H9 (cell line): ENCODE data around the gene TSPEAR. TPM values are rescaled to one million over a fixed set of nuclear protein-coding genes. Genes with fewer than 3 reads are reported as not detected.

ENCODE experiments used
- DNase-seq: peaks from one replicate; pipeline ENCODE4 v3.0.0-alpha.2; 2017
- H2AFZ ChIP-seq: one replicate; pipeline ENCODE4 v1.6.1; 2013; ENCODE audit warnings: mild to moderate bottlenecking, low read length, control low read depth, moderate library complexity
- H2AK5ac ChIP-seq: 2 replicates; pipeline ENCODE4 v1.6.1; 2013; ENCODE audit warnings: low read length, control low read depth, mixed read lengths; ENCODE audit not compliant: insufficient read length
- H2BK120ac ChIP-seq: one replicate; pipeline ENCODE4 v1.6.1; 2013; ENCODE audit warnings: low read depth, mild to moderate bottlenecking, low read length, control low read depth, inconsistent platforms; ENCODE audit not compliant: poor library complexity, severe bottlenecking
- H2BK12ac ChIP-seq: 2 replicates; pipeline ENCODE4 v1.6.1; 2013; ENCODE audit warnings: low read length, control low read depth, mixed read lengths, low read depth; ENCODE audit not compliant: insufficient read length
- H2BK15ac ChIP-seq: 2 replicates; pipeline ENCODE4 v1.6.1; 2013; ENCODE audit warnings: low read depth, low read length, control low read depth
- H2BK20ac ChIP-seq: one replicate; pipeline ENCODE4 v1.6.1; 2013; ENCODE audit warnings: low read depth, mild to moderate bottlenecking, low read length, control low read depth, inconsistent platforms; ENCODE audit not compliant: poor library complexity, severe bottlenecking
- H2BK5ac ChIP-seq: 2 replicates; pipeline ENCODE4 v1.6.1; 2013; ENCODE audit warnings: low read length, control low read depth, mixed read lengths; ENCODE audit not compliant: insufficient read length
- H3K14ac ChIP-seq: 2 replicates; pipeline ENCODE4 v1.6.1; 2013; ENCODE audit warnings: low read length, control low read depth; ENCODE audit not compliant: insufficient read depth
- H3K18ac ChIP-seq: 2 replicates; pipeline ENCODE4 v1.6.1; 2013; ENCODE audit warnings: low read depth, mild to moderate bottlenecking, mixed read lengths, low read length, control low read depth; ENCODE audit not compliant: insufficient read length
- H3K23ac ChIP-seq: 2 replicates; pipeline ENCODE4 v1.6.1; 2013; ENCODE audit warnings: low read length, control low read depth, mixed read lengths, low read depth; ENCODE audit not compliant: insufficient read length
- H3K23me2 ChIP-seq: 2 replicates; pipeline ENCODE4 v1.6.1; 2013; ENCODE audit warnings: low read depth, mild to moderate bottlenecking, mixed read lengths, low read length, control low read depth; ENCODE audit not compliant: insufficient read length, poor library complexity, severe bottlenecking
- H3K27ac ChIP-seq: 2 replicates; pipeline ENCODE4 v1.5.1; 2013; ENCODE audit warnings: low read length, control low read depth, mixed read lengths, low read depth; ENCODE audit not compliant: insufficient read length
- H3K27me3 ChIP-seq: 2 replicates; pipeline ENCODE4 v1.6.1; 2013; ENCODE audit warnings: low read length, control low read depth, inconsistent platforms; ENCODE audit not compliant: insufficient read depth
- H3K4ac ChIP-seq: 2 replicates; pipeline ENCODE4 v1.6.1; 2013; ENCODE audit warnings: low read depth, mild to moderate bottlenecking, control low read depth, inconsistent platforms, low read length, moderate library complexity
- H3K4me1 ChIP-seq: 2 replicates; pipeline ENCODE4 v1.6.1; 2013; ENCODE audit warnings: low read length, control low read depth, inconsistent platforms; ENCODE audit not compliant: insufficient read depth
- H3K4me2 ChIP-seq: 2 replicates; pipeline ENCODE4 v1.6.1; 2013; ENCODE audit warnings: low read length, control low read depth, mixed read lengths; ENCODE audit not compliant: insufficient read length, insufficient read depth
- H3K56ac ChIP-seq: 2 replicates; pipeline ENCODE4 v1.6.1; 2013; ENCODE audit warnings: low read depth, mild to moderate bottlenecking, mixed read lengths, low read length, control low read depth; ENCODE audit not compliant: insufficient read length
- H3K79me1 ChIP-seq: 2 replicates; pipeline ENCODE4 v1.6.1; 2013; ENCODE audit warnings: low read depth, mild to moderate bottlenecking, moderate library complexity, low read length, control low read depth, inconsistent platforms; ENCODE audit not compliant: insufficient read depth, poor library complexity, severe bottlenecking
- H3K79me2 ChIP-seq: 2 replicates; pipeline ENCODE4 v1.6.1; 2013; ENCODE audit warnings: low read length, control low read depth, inconsistent platforms; ENCODE audit not compliant: insufficient read depth
- H3K9ac ChIP-seq: 2 replicates; pipeline ENCODE4 v1.6.1; 2013; ENCODE audit warnings: low read length, control low read depth, mixed read lengths; ENCODE audit not compliant: insufficient read length; ENCODE audit errors: extremely low read depth
- H3K9me3 ChIP-seq: one replicate; pipeline ENCODE4 v1.6.1; 2013; ENCODE audit warnings: low read depth, low read length, inconsistent platforms; ENCODE audit not compliant: control insufficient read depth
- H3T11ph ChIP-seq: one replicate; pipeline ENCODE4 v1.6.1; 2013; ENCODE audit warnings: mild to moderate bottlenecking, low read length, control low read depth, inconsistent platforms
- H4K20me1 ChIP-seq: one replicate; pipeline ENCODE4 v1.6.1; 2013; ENCODE audit not compliant: control insufficient read depth, insufficient read length, insufficient read depth
- H4K5ac ChIP-seq: 2 replicates; pipeline ENCODE4 v1.6.1; 2013; ENCODE audit warnings: low read depth, mild to moderate bottlenecking, mixed read lengths, low read length, control low read depth; ENCODE audit not compliant: insufficient read length
- H4K8ac ChIP-seq: replicated peaks from 2 replicates; pipeline ENCODE4 v1.6.1; 2013; ENCODE audit warnings: low read length, control low read depth, mixed read lengths, low read depth; ENCODE audit not compliant: insufficient read length
- H4K91ac ChIP-seq: 2 replicates; pipeline ENCODE4 v1.6.1; 2013; ENCODE audit warnings: low read depth, mild to moderate bottlenecking, moderate library complexity, mixed read lengths, low read length, control low read depth; ENCODE audit not compliant: insufficient read length
- H3K27ac Mint-ChIP-seq, 3 experiments: 2 replicates in 2 of 3; 3 replicates in 1 of 3; pipeline ENCODE4 v1.8.0; 2020 to 2021; ENCODE audit warnings: mixed read lengths in 3 of 3, mild to moderate bottlenecking in 1 of 3, moderate library complexity in 1 of 3
- H3K27me3 Mint-ChIP-seq: 2 replicates; pipeline ENCODE4 v1.8.0; 2021; ENCODE audit warnings: low read depth, mild to moderate bottlenecking, moderate library complexity, mixed read lengths
- H3K36me3 Mint-ChIP-seq, 3 experiments: 2 replicates in 2 of 3; 3 replicates in 1 of 3; pipeline ENCODE4 v1.8.0; 2020 to 2021; ENCODE audit warnings: low read depth in 3 of 3, mixed read lengths in 3 of 3; ENCODE audit not compliant: insufficient read depth in 1 of 3
- H3K4me1 Mint-ChIP-seq, 2 experiments: 2 replicates each; pipeline ENCODE4 v1.8.0; 2020; ENCODE audit warnings: mixed read lengths in 2 of 2
- H3K4me3 Mint-ChIP-seq, 2 experiments: 2 replicates in 1 of 2; 3 replicates in 1 of 2; pipeline ENCODE4 v1.8.0; 2020 to 2021; ENCODE audit warnings: mild to moderate bottlenecking in 2 of 2, mixed read lengths in 2 of 2, moderate library complexity in 1 of 2
- H3K9me3 Mint-ChIP-seq, 2 experiments: 2 replicates in 1 of 2; 3 replicates in 1 of 2; pipeline ENCODE4 v1.8.0; 2020; ENCODE audit warnings: mild to moderate bottlenecking in 2 of 2, mixed read lengths in 2 of 2, moderate library complexity in 1 of 2
- CTCF ChIP-seq: fragments of 200-600 bp; sonication (generic); conservative IDR thresholded peaks from 3 replicates; pipeline ENCODE4 v1.8.0; 2021; ENCODE audit warnings: antibody characterized with exemption, mild to moderate bottlenecking
- WGBS: extraction: QIAGEN DNeasy Blood & Tissue Kit; methylation state at CpG from one replicate; pipeline ENCODE4 v1.1.7; 2013; ENCODE audit warnings: missing lambda C conversion rate, low lambda C conversion rate, mixed read lengths; ENCODE audit not compliant: insufficient read length; ENCODE audit errors: extremely low coverage; 5-methylcytosine and 5-hydroxymethylcytosine counted together
- total RNA-seq: library from RNA; stranded (reverse); gene quantifications from 2 replicates; pipeline ENCODE4 v1.2.1, GENCODE V29; 2021

TSPEAR gene
- total RNA-seq, 1 experiment from 2014 or later: 1.3 TPM

DNA sequence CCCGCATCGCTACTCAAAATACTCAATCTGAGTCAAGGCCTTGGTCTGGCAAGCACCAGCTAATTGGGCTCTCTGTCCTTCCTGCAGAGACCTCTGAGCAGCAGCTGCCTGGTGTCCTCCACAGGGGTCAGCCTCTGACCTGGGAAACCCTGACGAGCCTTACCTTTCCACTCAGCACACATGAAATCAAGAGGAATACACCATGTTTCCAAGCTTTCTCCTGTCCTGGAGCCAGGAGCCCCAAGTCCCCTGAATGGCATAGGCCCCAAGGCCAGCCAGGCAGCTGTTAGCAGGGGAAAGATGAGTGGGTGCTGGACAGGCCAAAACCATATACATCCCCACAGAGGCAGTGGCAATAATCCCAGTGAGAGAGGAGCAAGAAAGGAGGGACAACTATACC is 27.2 kb upstream of the TSPEAR start:
- TF ChIP-seq CTCF: no peak
- no peak overlapping the region for H2AFZ ChIP-seq
- no peak overlapping the region for H3K4me2 ChIP-seq
- H3K27ac Mint-ChIP-seq: no peak overlapping the region
- H3K27me3 ChIP-seq: no peaks in the 10 kb centered on the region
- H2BK15ac ChIP-seq: no peak overlapping the region
- no peak overlapping the region for H3T11ph ChIP-seq
- no peaks in the 10 kb centered on the region for H3K9me3 ChIP-seq
- H2BK12ac ChIP-seq: no peak overlapping the region
- H3K27ac ChIP-seq: no peak overlapping the region
- no peaks in the 10 kb centered on the region for H3K23me2 ChIP-seq
- no CpG with 5 or more reads among the region's 3 CpGs for WGBS
- no peak overlapping the region for H2AK5ac ChIP-seq
- H3K56ac ChIP-seq: no peak overlapping the region
- H3K36me3 Mint-ChIP-seq: peaks cover 0 to 4% (median 3%) of the 10 kb centered on the region in 3 experiments; a peak in 2 of 7 replicates
- H4K20me1 ChIP-seq: no peaks in the 10 kb centered on the region
- H3K23ac ChIP-seq: no peak overlapping the region
- no peak overlapping the region for H3K14ac ChIP-seq
- H3K18ac ChIP-seq: no peak overlapping the region
- peaks cover 0 to 5% of the 10 kb centered on the region in 2 experiments; a peak in 3 of 5 replicates for H3K9me3 Mint-ChIP-seq
- H3K4ac ChIP-seq: no peak overlapping the region
- H2BK5ac ChIP-seq: no peak overlapping the region
- H3K4me1 Mint-ChIP-seq: peaks cover 47% of the 10 kb centered on the region in 2 experiments
- H3K9ac ChIP-seq: no peak overlapping the region
- H2BK20ac ChIP-seq: no peak overlapping the region
- peak; percentile 9 for DNase-seq
- peaks cover 6% of the 10 kb centered on the region for H3K27me3 Mint-ChIP-seq
- no peak overlapping the region for H4K91ac ChIP-seq
- no peaks in the 10 kb centered on the region for H3K79me1 ChIP-seq
- no peak overlapping the region for H4K8ac ChIP-seq
- H3K4me3 Mint-ChIP-seq: no peak overlapping the region
- no peak overlapping the region for H4K5ac ChIP-seq
- no peak overlapping the region for H2BK120ac ChIP-seq
- no peaks in the 10 kb centered on the region for H3K4me1 ChIP-seq
- H3K79me2 ChIP-seq: no peaks in the 10 kb centered on the region
